ENCODE results near the gene PCNX1. TPM values are rescaled to one million over a fixed set of nuclear protein-coding genes. Genes with fewer than 3 reads are reported as not detected.

PCNX1 gene
- total and polyA plus RNA-seq, 2 of the 4 experiments (the other 2 are of a cell fraction) = 15.0 to 43.7 TPM

GRCh38 chr14:70884595-70885342, 22.5 kb upstream of the PCNX1 start:
- Histone ChIP-seq H3K27ac (ENCODE audit: insufficient read depth, low read length) (no peak overlapping the region), H3K4me2 (ENCODE audit: low read depth, low read length) (no peak overlapping the region), H3K4ac (ENCODE audit: low read depth, low read length) (no peak overlapping the region), H4K8ac (ENCODE audit: low read depth in 2 of 2, low read length in 2 of 2) (no peak overlapping the region), H2AK5ac (ENCODE audit: low read depth, low read length) (no peak overlapping the region; the same call in 1 of the 2 replicates), H3K4me1 (ENCODE audit: control insufficient read depth, insufficient read depth, low read length) (peaks cover 12% of the 10 kb centered on the region), H3K79me1 (ENCODE audit: low read depth in 1 of 2, low read length in 2 of 2) (no peaks in the 10 kb centered on the region), H3K9me3 (ENCODE audit: control insufficient read depth, insufficient read depth, low read length) (no peaks in the 10 kb centered on the region), H3K23ac (ENCODE audit: low read depth, low read length) (no peak overlapping the region), H4K91ac (ENCODE audit: insufficient read depth, low read depth, low read length) (no peak overlapping the region), H3K14ac (replicated peaks; ENCODE audit: low read depth, low read length) (no peak overlapping the region), H2BK120ac (ENCODE audit: low read depth, low read length) (no peak overlapping the region), H3K9ac (ENCODE audit: low read depth, low read length) (no peak overlapping the region), H3K9me1 (ENCODE audit: insufficient read depth, low read length) (no peaks in the 10 kb centered on the region), H2BK20ac (ENCODE audit: low read depth, low read length) (no peak overlapping the region), H2BK15ac (ENCODE audit: low read depth, low read length) (no peak overlapping the region), H2BK5ac (ENCODE audit: low read depth, low read length, poor library complexity, severe bottlenecking) (no peak overlapping the region), H3K36me3 (ENCODE audit: control insufficient read depth, insufficient read depth, low read length) (no peaks in the 10 kb centered on the region), H3K18ac (ENCODE audit: low read depth, low read length) (no peak overlapping the region), H2AK9ac (replicated peaks; ENCODE audit: low read depth, low read length, poor library complexity) (no peak overlapping the region), H3K27me3 (ENCODE audit: control insufficient read depth, insufficient read depth, low read length) (no peaks in the 10 kb centered on the region), H2AFZ (replicated peaks; ENCODE audit: low read length, poor library complexity) (no peak overlapping the region), H4K20me1 (ENCODE audit: insufficient read depth, low read length) (no peaks in the 10 kb centered on the region), H3K56ac (ENCODE audit: extremely low read depth, insufficient read depth, low read length) (no peak overlapping the region), H4K5ac (ENCODE audit: low read depth, low read length) (no peak overlapping the region), H3K4me3 (ENCODE audit: insufficient read depth, low read depth, low read length) (no peak overlapping the region)
- intact Hi-C loops (cut with micrococcal nuclease) = loop anchor here (5.0 kb wide), 1 partner anchor 172 kb away; no protein-coding TSS in a partner anchor
- no peak for ATAC-seq (ENCODE audit: low read depth)
- CTCF ChIA-PET = no interaction called here
- no TSS peak for BruUV-seq (replicated peaks)
- in situ Hi-C loops (cut with MboI; ENCODE audit: low sequenced_read_pairs) = no loop called here
- DNase-seq = no peak
- 92% methylated on average over 8 of the region's 8 CpGs; no CpG with 5 or more reads in 1 of the 2 experiments for WGBS, 2 experiments (ENCODE audit: extremely low coverage in 2 of 2, insufficient read length in 1 of 2)
- dilution Hi-C loops (cut with HindIII; ENCODE audit: low sequenced_read_pairs, unreplicated experiment) = no loop called here
- TF ChIP-seq RCOR1 (IDR thresholded peaks at IDR 0.05; ENCODE audit: insufficient replicate concordance, low read length) (no peak), MAFK (IDR thresholded peaks at IDR 0.05; ENCODE audit: low read depth, low read length) (no peak), USF2 (IDR thresholded peaks at IDR 0.05; ENCODE audit: low read depth, low read length) (no peak), RFX5 (IDR thresholded peaks at IDR 0.05; ENCODE audit: low read depth, low read length) (no peak)
- POLR2A ChIA-PET (ENCODE audit: unreplicated experiment) = no interaction called here
